ENCODE results near the gene SMTNL2.

Gene SMTNL2

GRCh38 chr17:4557626-4558346 lies 26.5 kb upstream of the SMTNL2 start:
- no peak overlapping the region for H3K4me3 ChIP-seq (ENCODE audit: low read depth, low read length)
- ChIA-PET CTCF (interaction anchor here (1.1 to 13.2 kb wide), 3 partner anchors 8 to 137 kb away, joined by 5 to 137 read pairs (median 5); no protein-coding TSS in a partner anchor), POLR2A (no interaction called here)
- TF ChIP-seq CTCF (IDR thresholded peaks at IDR 0.05; ENCODE audit: insufficient read depth, low read length, missing control alignments): no peak
- no peak for DNase-seq (ENCODE audit: low read depth, low spot score)

- no peak for DNase-seq (ENCODE audit: low read depth, low spot score)
- no peak for TF ChIP-seq CTCF (IDR thresholded peaks at IDR 0.05; ENCODE audit: insufficient read depth, low read length, missing control alignments)
- CTCF ChIA-PET: interaction anchor here (13.2 kb wide), 1 partner anchor 8 kb away, joined by 137 read pairs; no protein-coding TSS in a partner anchor
- POLR2A ChIA-PET: no interaction called here
- no peak overlapping the region for H3K4me3 ChIP-seq (ENCODE audit: low read depth, low read length)
These were observed 25.9 kb upstream of the SMTNL2 start for GRCh38 chr17:4558347-4558971.

DNA sequence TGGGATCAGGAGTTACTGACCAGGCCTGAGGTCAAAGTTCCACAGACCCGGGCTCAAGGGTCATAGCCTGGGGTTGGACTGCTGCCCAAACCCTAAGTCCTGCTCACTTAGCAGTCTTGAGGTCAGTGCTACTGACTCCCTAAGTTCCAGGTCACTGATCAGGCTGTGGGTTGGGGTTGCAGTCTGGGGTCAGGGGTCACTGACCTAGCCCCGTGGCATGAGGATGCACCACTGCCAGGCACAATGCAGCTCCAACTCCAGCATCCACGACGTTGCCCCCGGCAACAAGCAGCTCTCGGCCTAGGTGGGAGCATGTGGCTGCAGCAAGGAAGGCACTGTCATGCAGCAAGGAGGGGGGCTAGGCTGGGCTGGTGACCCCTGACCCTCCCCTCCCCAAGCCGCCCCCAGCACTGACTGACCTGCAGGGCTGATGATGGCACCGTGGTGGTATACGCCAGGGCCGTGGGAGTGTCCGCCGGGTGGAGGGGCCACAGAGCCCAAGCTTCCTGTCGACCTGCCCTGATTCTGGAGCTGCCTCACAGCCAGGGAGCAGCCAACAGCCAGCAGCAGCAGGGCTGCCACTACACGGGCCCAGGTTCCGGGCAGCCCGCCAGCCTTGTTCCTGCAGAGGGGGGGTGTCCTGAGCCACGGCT lies 25.1 kb upstream of the SMTNL2 start:
- TF ChIP-seq CTCF (IDR thresholded peaks at IDR 0.05; ENCODE audit: insufficient read depth, low read length, missing control alignments): no peak
- DNase-seq (ENCODE audit: low read depth, low spot score): no peak
- ChIA-PET CTCF (interaction anchor here (1.2 to 13.2 kb wide), 2 partner anchors 7 to 56 kb away, joined by 3 to 137 read pairs; no protein-coding TSS in a partner anchor), POLR2A (no interaction called here)
- H3K4me3 ChIP-seq (ENCODE audit: low read depth, low read length): no peak overlapping the region

GRCh38 chr17:4559966-4560365 lies 24.4 kb upstream of the SMTNL2 start:
- ChIA-PET POLR2A (no interaction called here), CTCF (interaction anchor here (1.0 to 1.2 kb wide), 2 partner anchors 56 to 67 kb away, joined by 3 read pairs; no protein-coding TSS in a partner anchor)
- H3K4me3 ChIP-seq (ENCODE audit: low read depth, low read length): no peak overlapping the region
- TF ChIP-seq CTCF (IDR thresholded peaks at IDR 0.05; ENCODE audit: insufficient read depth, low read length, missing control alignments): no peak
- no peak for DNase-seq (ENCODE audit: low read depth, low spot score)

DNA sequence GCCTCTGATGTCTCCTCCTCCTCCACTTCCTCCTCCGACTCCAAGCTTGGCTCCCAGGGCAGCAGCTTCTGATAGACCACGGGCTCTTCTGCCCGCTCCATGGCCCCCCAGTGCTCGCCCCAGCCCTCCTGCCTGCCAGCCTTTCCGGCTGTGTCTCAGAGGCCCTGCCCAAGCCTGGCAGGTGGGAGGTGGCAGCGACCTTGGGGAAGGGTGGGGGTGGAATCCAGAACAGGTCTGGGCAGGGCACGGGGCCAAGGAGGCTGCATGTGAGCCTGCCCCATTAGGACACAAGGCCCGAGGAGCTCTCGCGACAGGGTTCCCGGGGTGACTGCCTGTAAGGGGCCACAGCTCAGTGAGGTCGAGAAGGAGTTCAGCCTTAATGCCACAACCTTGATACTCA lies 23.9 kb upstream of the SMTNL2 start, which contains the start of gene GGT6:
GGT6 (minus strand) TSS at position 157 of the 400 bp plus-strand sequence; CDS start at position 101, 56 bp downstream.
- CTCF ChIA-PET: interaction anchor here (1.0 to 1.2 kb wide), 2 partner anchors 55 to 67 kb away, joined by 3 read pairs; no protein-coding TSS in a partner anchor
- no peak for TF ChIP-seq CTCF (IDR thresholded peaks at IDR 0.05; ENCODE audit: insufficient read depth, low read length, missing control alignments)
- POLR2A ChIA-PET: no interaction called here
- H3K4me3 ChIP-seq (ENCODE audit: low read depth, low read length): no peak within 1 kb of the TSS
- DNase-seq (ENCODE audit: low read depth, low spot score): no peak

- TF ChIP-seq CTCF (IDR thresholded peaks at IDR 0.05; ENCODE audit: insufficient read depth, low read length, missing control alignments): no peak
- ChIA-PET POLR2A (no interaction called here), CTCF (interaction anchor here (1.0 to 1.2 kb wide), 2 partner anchors 55 to 66 kb away, joined by 3 read pairs; no protein-coding TSS in a partner anchor)
- no peak overlapping the region for H3K4me3 ChIP-seq (ENCODE audit: low read depth, low read length)
- no peak for DNase-seq (ENCODE audit: low read depth, low spot score)
These were observed 23.5 kb upstream of the SMTNL2 start for GRCh38 chr17:4560837-4561256.

Measured in AG04449 (cell line).